ENCODE measurements around the gene RAD51B.

Gene RAD51B

DNA sequence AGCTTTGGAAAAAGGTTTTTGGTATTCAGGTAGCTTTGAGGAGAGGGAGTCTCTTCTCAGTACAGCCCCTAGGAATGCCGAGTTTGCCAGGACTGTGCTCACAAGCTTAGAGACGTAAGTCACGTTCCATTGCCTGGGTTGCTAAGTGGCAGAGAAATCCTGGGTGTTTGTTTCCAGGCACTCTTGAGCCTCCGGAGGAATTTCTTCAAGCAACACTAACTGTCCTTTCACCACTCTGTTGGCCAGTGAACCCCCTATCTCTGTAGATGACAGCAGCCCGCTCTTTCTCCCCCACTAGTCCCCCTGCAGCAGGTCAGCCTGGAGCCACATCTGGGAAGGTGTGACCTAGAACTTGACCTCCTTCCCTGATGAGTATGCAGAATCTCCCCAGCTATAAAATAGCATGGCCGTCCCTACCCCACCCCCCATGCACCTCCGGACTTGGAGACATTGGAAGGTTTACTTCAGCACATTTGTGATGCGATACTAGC is 810.5 kb downstream of the RAD51B start:
- DNase-seq (ENCODE audit: low spot score), result no peak

DNA sequence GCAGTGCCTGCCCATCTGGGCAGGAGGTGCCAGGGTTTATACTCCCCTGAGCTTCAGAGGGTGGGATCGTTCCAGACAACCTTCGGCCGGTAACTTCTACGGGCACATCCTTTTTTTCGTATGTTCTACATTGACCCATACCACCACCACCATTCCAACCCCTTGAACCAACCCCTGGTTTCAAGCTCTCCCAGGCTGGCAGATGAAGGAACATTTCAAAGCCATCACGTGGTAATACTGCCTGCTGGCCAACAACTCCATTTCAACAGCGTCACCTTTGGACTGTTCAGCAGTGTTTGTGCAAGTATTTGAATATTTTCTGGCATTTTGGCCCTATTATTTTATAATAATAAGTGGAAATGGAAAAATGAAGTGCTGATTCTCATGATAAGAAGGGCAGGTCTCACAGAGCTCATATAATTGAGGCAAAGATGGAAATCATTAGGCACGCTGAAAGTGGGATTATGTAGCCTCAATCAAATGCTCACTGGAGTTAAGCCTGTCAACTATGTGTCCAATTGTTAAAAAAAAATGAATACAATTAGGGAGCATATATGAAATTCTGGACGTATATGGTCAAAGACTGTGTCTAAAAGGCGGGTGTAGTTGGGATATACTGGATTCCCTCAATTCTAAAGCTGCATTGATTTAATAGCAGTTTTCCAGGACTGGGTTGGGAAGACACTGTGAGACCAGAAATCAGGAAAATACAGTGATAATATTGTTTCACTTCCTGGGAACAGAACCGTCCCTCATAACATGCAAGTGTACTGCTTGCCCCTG is 811.2 kb downstream of the RAD51B start:
- DNase-seq (ENCODE audit: low spot score), result no peak

DNA sequence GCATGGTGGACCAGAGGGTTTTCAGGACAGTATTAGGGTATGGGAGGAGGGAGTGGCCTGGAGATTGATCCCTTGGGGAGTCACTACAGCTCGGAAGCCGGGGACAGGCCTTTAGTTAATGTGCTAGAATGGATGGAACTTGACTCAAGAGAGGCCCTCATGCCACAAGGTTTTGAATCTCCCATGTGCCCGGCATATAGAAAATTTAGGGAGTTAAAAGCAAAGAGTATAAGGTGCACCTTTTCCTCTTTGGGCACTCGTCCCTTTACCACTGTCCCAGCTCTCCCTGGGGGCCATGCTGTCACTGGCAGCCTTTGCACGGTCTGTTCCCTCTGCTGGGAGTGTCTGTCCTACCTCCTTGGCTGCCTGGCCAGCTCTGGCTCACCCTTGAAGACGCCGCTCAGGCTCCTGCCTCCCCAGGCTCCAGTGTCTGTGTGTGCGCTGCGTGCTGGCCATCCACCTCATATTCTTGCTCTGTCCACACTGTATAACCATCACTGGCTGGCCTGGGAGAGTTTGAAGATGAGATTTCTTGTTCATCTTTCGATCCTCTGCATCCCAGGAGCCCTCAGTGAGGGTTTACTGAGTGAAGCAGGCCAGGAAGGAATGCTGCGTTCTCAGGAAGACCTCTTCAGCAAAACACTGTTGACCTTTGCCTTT is 811.9 kb downstream of the RAD51B start:
- no peak for DNase-seq (ENCODE audit: low spot score)

DNA sequence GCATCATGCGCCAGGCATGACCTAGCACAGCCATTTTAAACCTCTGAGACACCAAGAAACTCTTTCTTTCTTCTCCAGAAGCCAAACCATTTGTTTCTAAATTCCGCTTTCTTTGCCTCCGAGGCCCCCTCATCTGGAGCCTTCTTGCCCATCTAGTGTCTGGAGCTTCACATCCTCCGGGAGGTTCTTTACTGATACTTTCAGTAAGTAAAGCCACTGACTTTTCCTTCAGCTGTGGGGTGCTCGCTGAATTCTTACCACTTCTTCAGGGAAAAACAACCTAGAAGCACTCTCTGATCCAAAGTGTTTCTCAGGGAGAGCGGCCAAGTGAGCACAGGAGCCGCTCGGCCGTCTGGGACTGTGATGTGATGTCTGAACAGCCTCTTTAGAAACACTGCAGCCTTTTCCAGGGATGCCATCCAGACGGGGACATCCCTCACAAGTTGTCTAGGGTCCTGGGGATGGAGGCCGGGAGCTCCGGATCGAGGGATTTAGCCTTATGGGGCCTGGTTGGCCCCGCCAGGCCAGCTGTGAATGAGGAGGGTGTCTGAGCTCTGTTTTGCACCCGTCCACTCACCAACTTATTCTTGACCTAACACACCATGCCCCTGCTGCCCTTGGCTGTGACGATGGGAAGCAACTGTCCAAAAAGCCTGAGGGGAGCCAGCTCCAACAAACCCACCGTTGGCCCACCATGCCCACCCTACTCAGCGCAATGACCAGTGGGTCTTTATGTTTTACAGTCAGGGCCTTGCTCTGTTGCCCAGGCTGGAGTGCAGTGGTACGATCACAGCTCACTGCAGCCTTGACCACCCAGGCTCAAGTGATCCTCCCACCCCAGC is 812.7 kb downstream of the RAD51B start:
- DNase-seq (ENCODE audit: low spot score), result no peak

DNA sequence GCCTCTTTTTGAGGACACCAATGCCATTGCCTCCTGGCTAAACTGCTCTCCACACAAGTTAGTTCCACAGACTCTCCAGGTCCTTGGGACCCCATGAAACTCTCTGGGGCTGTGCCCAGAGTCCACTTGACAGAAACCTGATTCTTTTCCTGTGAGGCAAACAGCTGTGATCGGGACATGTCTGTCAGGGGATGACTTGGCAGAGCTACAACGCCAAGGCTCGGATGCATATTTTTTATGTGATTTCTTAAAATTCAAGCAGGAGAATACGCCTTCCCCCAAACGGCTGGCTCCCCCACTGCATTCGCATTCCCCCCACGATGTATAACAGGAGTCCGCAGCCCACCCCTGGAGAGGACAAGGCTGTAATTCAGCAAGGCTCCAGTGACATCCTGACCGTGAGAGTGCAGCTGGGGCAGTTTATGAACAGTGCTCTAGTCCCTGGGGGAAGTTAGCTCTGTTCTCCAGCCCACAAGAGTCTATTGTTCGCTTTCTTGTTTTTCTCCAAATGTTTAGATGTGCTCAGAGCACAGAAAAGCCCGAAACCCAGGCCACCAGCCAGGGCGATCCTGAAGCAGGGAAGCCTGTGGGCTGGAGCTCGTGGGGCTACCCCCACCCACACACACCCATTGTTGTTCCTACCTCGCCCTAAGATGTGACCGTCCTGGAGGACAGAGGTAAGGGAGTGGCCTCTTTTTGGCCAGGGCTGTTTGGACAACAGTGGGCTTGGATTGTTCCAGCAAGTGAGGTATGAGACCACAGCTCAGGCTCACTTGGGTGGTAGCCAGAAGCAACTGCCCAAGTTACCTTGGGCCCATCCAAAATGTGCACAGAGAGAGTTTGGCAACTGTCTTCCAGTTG is 813.8 kb downstream of the RAD51B start:
- no peak for DNase-seq (ENCODE audit: low spot score)

DNA sequence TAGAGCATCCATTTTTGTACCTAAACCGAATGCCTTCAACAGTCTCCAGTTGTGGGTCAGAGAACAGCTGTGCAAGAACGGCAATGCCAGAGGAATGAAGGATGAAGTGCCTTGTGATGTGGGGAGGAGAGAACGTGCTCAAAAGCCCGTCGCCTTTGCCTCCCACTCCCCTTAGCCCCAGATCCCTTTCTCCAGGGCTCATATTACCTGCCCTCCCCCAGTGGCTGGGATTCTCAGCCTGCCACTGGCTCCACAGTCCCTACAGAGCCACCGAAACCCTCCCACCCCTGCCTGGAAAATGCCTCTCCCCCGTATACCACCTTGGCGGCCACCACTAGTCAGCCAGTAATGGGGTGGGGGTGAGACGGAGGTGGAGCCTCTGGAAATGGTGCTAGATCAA is 814.8 kb downstream of the RAD51B start:
- DNase-seq (ENCODE audit: low spot score), result peak; percentile 60

DNA sequence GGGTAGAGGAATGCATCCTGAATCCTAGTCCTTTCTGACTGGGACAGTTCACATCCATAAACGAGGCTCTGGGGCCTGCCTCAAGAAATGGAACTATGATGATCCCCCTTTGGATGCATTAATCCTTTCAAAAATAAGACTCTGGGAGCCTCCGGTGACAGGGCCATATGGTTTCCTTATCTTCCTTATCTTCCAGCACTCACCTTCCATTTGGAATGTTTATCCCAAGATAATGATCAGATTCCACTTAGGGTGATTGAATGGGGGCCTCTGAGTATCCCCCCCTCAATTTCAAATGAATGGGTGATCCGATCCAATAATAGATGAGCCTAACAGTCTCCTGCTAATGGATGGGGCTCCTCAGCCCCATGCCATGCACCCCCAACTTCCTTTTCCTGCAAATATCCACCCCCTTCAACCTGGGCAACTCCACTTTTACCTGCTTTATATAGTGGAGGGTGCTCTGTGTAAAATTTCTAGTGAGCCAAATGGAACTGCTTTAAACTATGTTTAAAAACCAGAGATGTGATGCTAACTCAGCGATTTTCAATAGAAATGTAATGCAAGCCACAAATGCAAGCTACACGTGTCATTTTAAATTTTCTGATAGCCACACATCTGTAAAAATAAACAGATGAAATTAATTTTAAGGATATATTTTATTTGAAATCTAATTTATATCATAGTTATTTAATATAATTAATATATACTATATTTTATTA is 815.5 kb downstream of the RAD51B start:
- peak; percentile 77 for DNase-seq (ENCODE audit: low spot score)

DNA sequence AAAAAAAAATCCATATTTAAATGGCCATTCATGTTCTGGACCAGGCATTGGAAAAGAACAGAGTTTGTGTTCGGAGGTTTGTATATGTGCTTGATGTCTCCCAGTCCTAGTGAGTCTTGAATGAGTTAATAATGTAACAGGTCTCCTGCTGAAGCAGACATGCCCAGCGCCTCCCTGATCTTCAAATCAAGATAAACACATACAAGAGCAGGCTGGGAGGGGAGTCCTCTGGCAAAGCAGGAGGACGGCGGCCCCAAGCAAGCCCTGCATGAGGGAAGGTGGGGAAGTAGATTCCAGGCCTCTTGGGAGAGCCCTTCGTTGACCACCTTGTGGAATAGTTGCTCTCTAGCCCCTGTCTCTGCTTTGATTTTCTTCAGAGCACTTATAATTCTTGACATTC is 817.0 kb downstream of the RAD51B start:
- peak; percentile 87 for DNase-seq (ENCODE audit: low spot score)

DNA sequence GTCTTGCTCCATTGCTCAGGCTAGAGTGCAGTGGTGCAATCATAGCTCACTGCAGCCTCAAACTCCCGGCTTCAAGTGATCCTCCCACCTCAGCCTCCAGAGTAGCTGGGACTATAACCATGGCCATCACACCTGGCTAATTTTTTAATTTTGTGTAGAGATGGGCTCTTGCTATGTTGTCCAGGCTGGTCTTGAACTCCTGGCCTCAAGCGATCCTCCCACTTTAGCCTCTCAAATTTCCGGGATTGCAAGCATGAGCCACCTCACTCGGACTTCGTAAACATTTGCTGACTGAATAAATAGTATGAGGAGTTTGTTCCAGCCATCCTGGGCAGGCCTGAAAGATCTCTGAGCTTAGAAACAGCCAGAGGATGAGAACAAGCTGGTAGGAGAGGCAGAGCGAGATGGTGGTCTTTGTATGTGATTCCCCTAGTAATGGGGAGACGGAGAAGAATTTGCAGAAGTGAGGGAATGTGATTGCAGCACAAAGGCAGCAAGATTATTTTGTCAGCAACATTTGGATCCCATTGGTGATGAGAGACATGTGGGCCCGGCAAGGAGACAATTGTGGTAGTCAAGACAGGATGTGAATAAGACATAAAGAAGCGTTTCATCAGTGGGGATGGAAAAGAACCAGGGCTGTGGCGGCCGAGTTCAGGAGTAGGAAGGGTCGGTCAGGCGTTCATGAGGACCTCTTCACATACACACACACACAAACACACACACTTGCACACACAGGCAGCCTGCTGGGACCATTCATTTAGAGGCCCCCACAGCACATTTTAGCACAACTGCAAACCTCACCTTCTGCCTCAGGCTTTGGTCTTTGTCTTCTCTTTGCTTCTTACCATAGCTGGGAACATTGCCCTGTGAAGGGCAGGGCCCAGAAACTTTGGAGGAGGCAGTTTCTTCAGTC is 817.8 kb downstream of the RAD51B start:
- no peak for DNase-seq (ENCODE audit: low spot score)

DNA sequence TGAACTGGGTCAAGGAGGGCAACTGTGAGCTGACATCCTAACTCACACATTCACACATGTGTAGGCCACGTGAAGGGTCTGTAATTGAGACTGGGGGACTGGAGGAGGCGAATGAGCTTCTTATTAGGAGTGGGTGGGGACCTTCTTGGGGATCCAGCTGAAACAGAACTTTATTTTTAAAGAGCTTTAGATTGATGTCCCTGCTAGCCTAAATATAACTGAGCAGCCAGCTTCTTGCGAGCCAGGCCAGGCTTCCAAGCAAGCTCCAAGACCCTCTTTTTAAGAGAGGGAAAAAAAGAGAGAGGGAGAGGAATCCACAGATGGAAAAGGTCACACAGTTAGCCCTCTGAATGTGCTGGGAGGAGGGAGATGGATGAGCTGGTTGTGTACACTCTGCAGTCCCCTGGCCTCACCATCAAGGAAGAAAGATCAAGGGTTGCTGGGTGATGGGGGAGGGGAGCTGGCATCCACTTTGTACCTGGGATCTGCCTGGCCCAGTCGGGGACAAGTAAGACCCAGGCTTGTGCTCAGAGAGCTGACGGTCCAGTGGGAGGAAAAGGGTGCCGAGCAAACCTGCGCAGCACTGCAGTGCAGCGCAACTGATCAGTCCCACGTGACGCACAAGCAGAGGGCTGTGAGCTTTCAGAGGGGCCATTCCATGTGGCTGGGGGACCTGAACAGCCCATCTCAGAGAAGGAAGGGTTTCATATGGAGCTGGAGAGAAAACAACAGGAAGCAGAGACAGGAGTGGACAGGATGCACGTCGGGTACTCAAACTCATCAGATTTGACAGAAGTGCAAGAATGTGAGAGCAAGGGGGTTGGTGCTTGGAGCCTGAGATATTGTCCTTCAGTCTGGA is 818.8 kb downstream of the RAD51B start:
- DNase-seq (ENCODE audit: low spot score), result no peak

DNA sequence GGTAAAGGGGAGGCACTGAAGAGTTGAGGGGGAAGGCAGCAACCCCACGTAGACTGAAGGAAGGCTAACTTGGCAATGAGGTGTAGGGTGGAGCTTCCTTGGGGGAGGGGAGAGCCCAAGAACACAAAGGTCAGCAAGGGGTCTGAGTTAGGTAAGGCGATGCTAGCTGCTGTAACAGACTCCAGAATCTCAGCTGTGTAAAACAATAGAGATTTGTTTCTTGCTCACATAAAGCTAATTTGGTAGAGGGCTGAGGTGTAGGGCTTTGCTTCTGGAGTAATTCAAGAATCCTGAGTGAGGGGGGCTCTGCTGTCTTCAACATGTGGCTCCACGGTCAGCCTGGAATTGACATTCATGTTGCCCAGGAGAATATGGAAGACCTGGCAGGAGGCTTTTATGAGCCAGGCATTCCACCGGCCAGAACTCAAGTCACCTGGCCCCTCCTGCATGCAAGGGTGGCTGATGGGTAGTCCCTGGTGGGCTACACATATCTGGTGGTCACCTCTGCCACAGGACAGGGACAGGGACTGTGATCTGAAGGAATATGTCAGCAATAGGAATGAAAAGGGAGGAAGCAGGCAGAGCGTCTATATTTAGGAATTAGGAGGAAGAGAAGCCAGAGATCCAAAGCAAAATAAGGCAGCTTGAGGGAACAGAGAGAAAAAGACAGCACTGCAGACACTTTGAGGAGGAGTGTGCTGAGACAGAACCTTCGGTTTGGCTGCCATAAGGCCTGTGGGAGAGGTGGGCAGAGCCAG is 819.6 kb downstream of the RAD51B start:
- no peak for DNase-seq (ENCODE audit: low spot score)

DNA sequence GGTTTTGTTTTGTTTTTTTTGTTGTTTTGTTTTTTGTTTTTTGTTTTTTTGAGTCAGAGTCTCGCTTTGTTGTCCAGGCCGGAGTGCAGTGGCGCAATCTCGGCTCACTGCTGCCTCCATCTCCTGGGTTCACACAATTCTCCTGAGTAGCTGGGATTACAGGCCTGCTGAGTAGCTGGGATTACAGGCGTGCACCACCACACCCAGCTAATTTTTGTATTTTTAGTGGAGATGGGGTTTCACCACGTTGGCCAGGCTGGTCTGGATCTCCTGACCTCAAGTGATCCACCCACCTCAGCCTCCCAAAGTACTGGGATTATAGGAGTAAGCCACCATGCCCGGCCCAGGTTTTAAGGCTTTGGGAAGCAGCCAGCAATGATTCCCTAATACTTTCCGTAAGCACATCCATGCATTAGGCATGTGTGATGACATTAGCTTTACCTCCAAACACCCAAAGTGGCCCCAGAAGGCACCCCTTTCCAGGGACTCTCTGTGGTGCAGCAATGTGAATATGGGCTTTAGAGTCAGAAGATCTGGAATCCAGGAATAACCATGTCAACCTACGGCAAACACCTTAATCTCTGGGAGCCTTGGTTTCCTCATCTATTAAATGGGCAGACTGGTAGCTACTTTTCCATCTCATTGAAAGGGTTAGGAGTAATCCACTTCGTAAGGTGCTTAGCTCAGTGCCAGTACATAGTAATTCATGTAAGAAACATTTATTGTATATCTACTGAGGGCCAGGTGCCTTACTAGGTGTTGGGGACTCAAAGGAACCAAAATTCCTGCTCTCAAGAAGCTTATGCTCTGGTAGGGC is 820.4 kb downstream of the RAD51B start:
- DNase-seq (ENCODE audit: low spot score), result no peak

DNA sequence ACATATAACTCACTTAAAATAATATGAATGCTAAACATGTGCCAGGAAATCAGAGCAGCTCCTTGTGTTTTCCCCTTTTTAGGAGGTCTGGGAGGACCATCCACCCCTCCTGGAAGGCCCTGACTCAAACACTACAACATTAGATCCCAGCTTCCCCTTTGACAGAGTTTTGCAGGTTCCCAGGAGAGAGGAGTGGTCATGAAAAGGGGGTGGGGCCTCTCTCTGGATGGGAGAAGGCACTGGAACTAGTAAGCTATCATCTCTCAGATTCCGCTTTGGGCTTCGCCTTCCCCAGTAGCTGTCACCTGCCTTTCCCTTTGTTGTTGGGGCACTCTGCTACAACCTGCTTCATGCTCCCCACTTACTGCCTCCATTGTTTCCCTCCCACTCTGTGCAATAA is 824.1 kb downstream of the RAD51B start:
- peak; percentile 31 for DNase-seq (ENCODE audit: low spot score)

DNA sequence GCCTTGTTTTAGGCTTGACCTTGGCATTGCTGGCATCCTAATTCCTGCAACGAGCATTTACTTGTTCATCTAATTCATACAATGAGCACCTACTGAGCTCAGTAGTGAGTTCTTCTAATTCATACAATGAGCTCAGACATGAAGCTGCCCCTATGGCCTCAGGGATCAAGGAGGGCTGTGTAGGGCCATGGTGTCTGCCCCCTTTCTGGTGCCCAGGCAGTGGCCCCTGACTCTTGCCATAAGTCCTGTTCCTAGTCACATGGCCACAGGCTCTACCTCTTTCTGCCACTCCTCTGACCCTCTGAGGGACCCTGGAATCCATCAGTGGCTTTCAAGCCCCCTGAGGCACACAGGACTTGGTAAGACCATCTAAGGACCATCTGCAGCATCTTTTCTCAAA is 824.5 kb downstream of the RAD51B start:
- DNase-seq (ENCODE audit: low spot score), result no peak

DNA sequence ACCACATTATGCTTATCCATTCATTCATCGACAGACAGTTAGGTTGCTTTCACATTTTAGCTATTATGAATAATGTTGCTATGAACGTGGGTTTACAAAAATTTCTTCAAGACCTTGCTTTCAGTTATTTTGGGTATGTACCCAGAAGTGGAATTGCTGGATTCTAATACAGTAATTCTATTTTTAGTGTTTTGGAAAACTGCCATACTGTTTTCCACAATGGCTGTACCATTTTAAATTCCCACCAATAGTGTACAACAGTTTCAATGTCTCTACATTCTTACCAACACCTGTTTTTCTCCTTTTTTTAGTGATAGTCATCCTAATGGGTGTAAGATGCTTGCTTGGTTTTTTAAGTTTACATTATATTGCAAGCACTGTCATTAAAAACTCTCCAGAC is 825.8 kb downstream of the RAD51B start:
- no peak for DNase-seq (ENCODE audit: low spot score)

DNA sequence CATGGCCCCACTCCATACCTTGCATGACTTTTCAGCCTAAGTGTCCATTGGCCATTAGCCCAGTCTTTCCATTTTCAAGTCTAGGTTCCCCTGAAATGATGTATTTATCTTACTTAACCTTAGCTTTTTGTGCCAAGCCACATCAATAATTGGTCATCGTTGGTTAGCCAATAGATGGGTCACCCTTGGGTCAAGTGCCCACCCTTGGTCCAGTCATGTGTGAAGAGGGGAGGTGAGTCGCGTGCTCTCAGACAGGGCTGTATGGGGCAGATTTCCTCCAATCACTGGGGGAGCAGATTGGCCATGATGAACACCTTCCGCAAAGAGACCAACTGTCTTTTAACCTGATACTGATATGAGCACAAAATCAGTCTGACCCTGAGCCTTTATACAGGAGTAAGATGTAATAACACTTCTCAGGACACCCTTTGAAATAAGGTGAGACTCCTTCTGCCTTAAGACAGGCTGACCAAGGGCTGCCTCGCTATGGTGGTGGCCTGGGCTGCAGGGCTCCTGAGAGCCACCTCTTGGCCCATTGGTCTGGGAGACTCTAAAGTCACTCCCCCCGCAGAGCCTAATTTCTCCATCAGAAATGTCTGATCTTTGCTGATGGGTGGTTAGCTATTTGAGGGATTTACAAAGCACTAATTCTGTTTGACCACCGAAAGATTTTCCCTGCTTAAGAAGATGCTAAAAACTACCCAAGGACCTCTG is 830.1 kb downstream of the RAD51B start:
- DNase-seq (ENCODE audit: low spot score), result no peak

Measured in SK-N-DZ (cell line).